Endodermal cell (in vitro differentiated cells): Measurements from ENCODE around the gene GNAT1. TPM values are rescaled to one million over a fixed set of nuclear protein-coding genes. Genes with fewer than 3 reads are reported as not detected.

Experiments
- DNase-seq: peaks from one replicate; pipeline ENCODE4 v3.0.0-alpha.2; 2017
- H3K27ac ChIP-seq: 2 replicates; pipeline ENCODE4 v1.5.1; 2013; ENCODE audit warnings: mild to moderate bottlenecking, low read depth, low read length, moderate library complexity
- H3K27me3 ChIP-seq: 2 replicates; pipeline ENCODE4 v1.6.1; 2013; ENCODE audit warnings: mild to moderate bottlenecking, low read length, moderate library complexity; ENCODE audit not compliant: insufficient read depth, control insufficient read depth, poor library complexity, severe bottlenecking
- H3K36me3 ChIP-seq: 2 replicates; pipeline ENCODE4 v1.7.0; 2013; ENCODE audit warnings: mild to moderate bottlenecking, low read length, moderate library complexity; ENCODE audit not compliant: control insufficient read depth, insufficient read depth
- H3K4me1 ChIP-seq: one replicate; pipeline ENCODE4 v1.7.0; 2013; ENCODE audit warnings: low read length; ENCODE audit not compliant: control insufficient read depth, insufficient read depth
- H3K4me3 ChIP-seq: 2 replicates; pipeline ENCODE4 v1.5.1; 2013; ENCODE audit warnings: mild to moderate bottlenecking, low read length, moderate library complexity
- H3K9ac ChIP-seq: 2 replicates; pipeline ENCODE4 v1.6.1; 2013; ENCODE audit warnings: mild to moderate bottlenecking, low read length, moderate library complexity; ENCODE audit not compliant: poor library complexity, severe bottlenecking; ENCODE audit errors: extremely low read depth
- H3K9me3 ChIP-seq: 2 replicates; pipeline ENCODE4 v1.6.1; 2013; ENCODE audit warnings: mild to moderate bottlenecking, low read length, moderate library complexity; ENCODE audit not compliant: control insufficient read depth
- H3K27ac Mint-ChIP-seq: 2 replicates; pipeline ENCODE4 v1.8.0; 2020; ENCODE audit warnings: mixed read lengths
- H3K27me3 Mint-ChIP-seq: 2 replicates; pipeline ENCODE4 v1.8.0; 2021; ENCODE audit warnings: mild to moderate bottlenecking, mixed read lengths; ENCODE audit not compliant: insufficient read depth
- H3K36me3 Mint-ChIP-seq: 2 replicates; pipeline ENCODE4 v1.8.0; 2020; ENCODE audit warnings: low read depth, mixed read lengths
- H3K4me1 Mint-ChIP-seq: 2 replicates; pipeline ENCODE4 v1.8.0; 2020; ENCODE audit warnings: mixed read lengths
- H3K4me3 Mint-ChIP-seq: 2 replicates; pipeline ENCODE4 v1.8.0; 2020; ENCODE audit warnings: mild to moderate bottlenecking, moderate library complexity, mixed read lengths
- H3K9me3 Mint-ChIP-seq: 2 replicates; pipeline ENCODE4 v1.8.0; 2020; ENCODE audit warnings: mild to moderate bottlenecking, mixed read lengths
- CTCF ChIP-seq: fragments of 200-600 bp; sonication (generic); conservative IDR thresholded peaks from 2 replicates; pipeline ENCODE4 v1.5.0; 2021; ENCODE audit warnings: antibody characterized with exemption, mild to moderate bottlenecking
- WGBS, 2 experiments: methylation state at CpG; one replicate each; pipeline versions ENCODE4 v1.1.5 to v1.1.7; 2013; ENCODE audit warnings: missing lambda C conversion rate in 2 of 2, mixed read lengths in 1 of 2; ENCODE audit not compliant: insufficient coverage in 1 of 2, insufficient read length in 1 of 2; 5-methylcytosine and 5-hydroxymethylcytosine counted together
- total RNA-seq, 2 donors: library from RNA; stranded (reverse); fragmentation: NEBNext Ultra II Directional in 1 of 2; extraction: Animal tissue kit (Norgen Biotek cat#: 25700) in 1 of 2; gene quantifications; 2 replicates in 1 of 2; 3 replicates in 1 of 2; pipeline ENCODE4 v1.2.1, GENCODE V29; 2021

The GNAT1 gene
- total RNA-seq, 2 donors from 2014 or later = 0.42 to 1.2 TPM

GRCh38 chr3:50205413-50206276 lies 14.2 kb downstream of the GNAT1 start:
- TF ChIP-seq CTCF = no peak
- Histone ChIP-seq H3K9me3 (no peaks in the 10 kb centered on the region), H3K27me3 (peaks cover 41% of the 10 kb centered on the region), H3K27ac (no peak overlapping the region), H3K9ac (no peak overlapping the region), H3K36me3 (no peaks in the 10 kb centered on the region), H3K4me1 (peaks cover 3% of the 10 kb centered on the region), H3K4me3 (peak overlapping the region; percentile 74)
- peaks cover 9% of the 10 kb centered on the region for H3K4me1 Mint-ChIP-seq
- DNase-seq = peak; percentile 91
- H3K4me3 Mint-ChIP-seq = peak overlapping the region; percentile 47
- peaks cover 60% of the 10 kb centered on the region for H3K27me3 Mint-ChIP-seq
- 2 to 3% methylated on average over 34 to 67 of the region's 67 CpGs for WGBS, 2 experiments
- H3K36me3 Mint-ChIP-seq = no peaks in the 10 kb centered on the region
- H3K27ac Mint-ChIP-seq = no peak overlapping the region
- H3K9me3 Mint-ChIP-seq = no peaks in the 10 kb centered on the region

DNA sequence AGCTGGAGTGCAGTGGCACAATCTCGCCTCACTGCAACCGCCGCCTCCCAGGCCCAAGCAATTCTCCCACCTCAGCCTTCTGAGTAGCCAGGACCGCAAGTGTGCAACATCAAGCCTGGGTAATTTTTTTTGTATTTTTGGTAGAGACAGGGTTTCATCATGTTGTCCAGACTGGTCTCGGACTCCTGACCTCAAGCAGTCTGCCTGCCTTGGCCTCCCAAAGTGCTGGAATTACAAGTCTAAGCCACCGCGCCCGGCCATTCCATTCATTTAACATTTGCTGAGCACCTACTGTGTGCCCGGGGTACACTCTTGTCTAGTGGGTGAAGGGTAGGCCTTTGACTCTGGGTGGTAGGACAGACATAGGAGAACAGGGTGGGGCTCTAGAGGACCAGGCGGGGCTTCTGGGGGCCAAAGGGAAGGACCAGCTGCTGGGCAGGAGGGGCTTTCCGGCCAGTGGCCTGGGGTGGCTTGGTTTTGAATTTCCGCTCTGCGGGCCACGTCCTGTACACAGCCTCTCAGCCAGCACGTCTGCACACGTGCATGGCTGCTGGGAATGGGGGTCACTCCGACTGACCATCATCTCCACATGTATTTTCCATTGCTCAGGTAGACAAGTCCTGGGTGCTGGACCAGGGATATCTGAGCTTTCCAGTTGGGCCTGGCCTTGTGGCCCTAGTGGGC lies 16.1 kb downstream of the GNAT1 start:
- no peak overlapping the region for H3K4me3 Mint-ChIP-seq
- 90 to 92% methylated on average over 12 to 17 of the region's 17 CpGs for WGBS, 2 experiments
- no peaks in the 10 kb centered on the region for H3K9me3 ChIP-seq
- no peak overlapping the region for H3K9ac ChIP-seq
- H3K27me3 ChIP-seq = peaks cover 38% of the 10 kb centered on the region
- H3K36me3 Mint-ChIP-seq = no peaks in the 10 kb centered on the region
- H3K9me3 Mint-ChIP-seq = no peaks in the 10 kb centered on the region
- H3K36me3 ChIP-seq = no peaks in the 10 kb centered on the region
- peaks cover 50% of the 10 kb centered on the region for H3K27me3 Mint-ChIP-seq
- peaks cover 7% of the 10 kb centered on the region for H3K4me1 Mint-ChIP-seq
- DNase-seq = no peak
- no peak overlapping the region for H3K4me3 ChIP-seq
- no peak overlapping the region for H3K27ac Mint-ChIP-seq
- no peak overlapping the region for H3K27ac ChIP-seq
- TF ChIP-seq CTCF = no peak
- peaks cover 3% of the 10 kb centered on the region for H3K4me1 ChIP-seq

GRCh38 chr3:50208677-50209344 lies 17.4 kb downstream of the GNAT1 start:
- TF ChIP-seq CTCF = no peak
- H3K27ac Mint-ChIP-seq = no peak overlapping the region

More at GRCh38 chr3:50208677-50209344, 17.4 kb downstream of the GNAT1 start:
- H3K27ac ChIP-seq = no peak overlapping the region
- no peak for DNase-seq
- H3K36me3 Mint-ChIP-seq = no peaks in the 10 kb centered on the region
- H3K9me3 Mint-ChIP-seq = no peaks in the 10 kb centered on the region
- 81 to 87% methylated on average over 9 to 14 of the region's 14 CpGs for WGBS, 2 experiments
- H3K9ac ChIP-seq = no peak overlapping the region
- no peaks in the 10 kb centered on the region for H3K4me1 Mint-ChIP-seq
- no peak overlapping the region for H3K4me3 ChIP-seq
- H3K4me3 Mint-ChIP-seq = no peak overlapping the region
- peaks cover 33% of the 10 kb centered on the region for H3K27me3 ChIP-seq
- H3K9me3 ChIP-seq = no peaks in the 10 kb centered on the region
- peaks cover 38% of the 10 kb centered on the region for H3K27me3 Mint-ChIP-seq
- no peaks in the 10 kb centered on the region for H3K36me3 ChIP-seq
- no peaks in the 10 kb centered on the region for H3K4me1 ChIP-seq
